Erythroblast (primary cell): ENCODE measurements around the gene SEZ6L2.

Experiments used
- GATA1 ChIP-seq: IDR thresholded peaks from 2 replicates; pipeline ENCODE4 v1.6.1; 2011; ENCODE audit warnings: low read depth, mild to moderate bottlenecking, control low read depth, low read length, moderate library complexity
- POLR2A ChIP-seq: IDR thresholded peaks from 2 replicates; pipeline ENCODE4 v1.6.1; 2011; ENCODE audit warnings: mild to moderate bottlenecking, low read length

DNA sequence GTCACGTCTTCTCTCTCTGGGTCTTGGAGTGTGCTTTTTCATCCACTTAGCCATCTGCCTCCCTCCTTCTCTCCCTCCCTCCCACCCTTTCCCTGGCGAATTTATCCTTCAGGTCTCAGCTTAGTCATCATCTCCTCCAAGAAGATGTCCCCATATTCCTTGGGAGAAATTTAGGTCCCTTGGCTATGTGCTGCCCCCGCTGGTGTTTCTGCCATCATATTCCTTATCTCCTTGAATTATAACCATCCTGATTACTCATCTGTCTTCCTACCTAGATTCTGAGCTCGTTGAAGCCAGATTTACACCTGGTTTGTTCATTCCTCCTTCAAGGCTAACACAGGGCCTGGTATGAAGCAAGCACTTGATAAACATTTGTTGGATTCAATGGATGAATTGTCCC, 5.0 kb downstream of the SEZ6L2 start:
- TF ChIP-seq POLR2A (no peak), GATA1 (no peak)
